T-helper 1 cell treated with Interleukin-12 subunit alpha and Interleukin-12 subunit beta and Interleukin-4 antibody, amounts not matched to agents 30 μg/mL and 1 μg/mL, for 36 hours (primary cell): Measurements from ENCODE around the gene PALMD.

Experiments used
- H3K27ac Mint-ChIP-seq: one replicate; pipeline ENCODE4 v1.8.0; 2021; ENCODE audit warnings: mild to moderate bottlenecking, mixed read lengths
- H3K27me3 Mint-ChIP-seq: one replicate; pipeline ENCODE4 v1.8.0; 2021; ENCODE audit warnings: low read depth, mixed read lengths
- H3K36me3 Mint-ChIP-seq: one replicate; pipeline ENCODE4 v1.8.0; 2021; ENCODE audit warnings: low read depth, mixed read lengths
- H3K4me1 Mint-ChIP-seq: one replicate; pipeline ENCODE4 v1.8.0; 2021; ENCODE audit warnings: low read depth, mixed read lengths
- H3K4me3 Mint-ChIP-seq: one replicate; pipeline ENCODE4 v1.8.0; 2021; ENCODE audit warnings: mild to moderate bottlenecking, moderate library complexity, mixed read lengths
- H3K9me3 Mint-ChIP-seq: one replicate; pipeline ENCODE4 v1.8.0; 2021; ENCODE audit warnings: mixed read lengths

The PALMD gene

GRCh38 chr1:99717005-99717404 is 71.1 kb downstream of the PALMD start:
- H3K4me1 Mint-ChIP-seq, result no peaks in the 10 kb centered on the region
- H3K27me3 Mint-ChIP-seq, result no peaks in the 10 kb centered on the region
- no peak overlapping the region for H3K4me3 Mint-ChIP-seq
- H3K27ac Mint-ChIP-seq, result no peak overlapping the region
- no peaks in the 10 kb centered on the region for H3K9me3 Mint-ChIP-seq
- H3K36me3 Mint-ChIP-seq, result no peaks in the 10 kb centered on the region

DNA sequence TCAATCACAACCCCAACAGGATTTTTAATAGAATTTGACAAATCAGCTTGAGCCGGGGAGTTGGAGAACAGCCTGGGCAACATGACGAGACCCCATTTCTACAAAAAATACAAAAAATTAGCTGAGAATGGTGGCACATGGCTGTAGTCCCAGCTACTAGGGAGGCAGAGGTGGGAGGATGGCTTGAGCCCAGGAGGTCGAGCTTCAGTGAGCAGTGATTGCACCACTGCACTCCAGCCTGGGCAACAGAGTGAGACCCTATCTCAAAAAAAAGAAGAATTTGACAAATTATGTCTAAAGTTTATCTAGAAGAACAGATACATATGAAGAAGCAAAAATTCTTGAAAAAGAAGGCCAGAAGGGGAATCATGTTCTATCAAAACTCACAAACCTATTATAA is 77.3 kb downstream of the PALMD start:
- no peaks in the 10 kb centered on the region for H3K36me3 Mint-ChIP-seq
- no peaks in the 10 kb centered on the region for H3K9me3 Mint-ChIP-seq
- no peaks in the 10 kb centered on the region for H3K4me1 Mint-ChIP-seq
- no peak overlapping the region for H3K4me3 Mint-ChIP-seq
- no peak overlapping the region for H3K27ac Mint-ChIP-seq
- peaks cover 9% of the 10 kb centered on the region for H3K27me3 Mint-ChIP-seq

- Mint-ChIP-seq H3K4me3 (no peak overlapping the region), H3K9me3 (no peaks in the 10 kb centered on the region), H3K36me3 (no peaks in the 10 kb centered on the region), H3K27ac (no peak overlapping the region), H3K4me1 (no peaks in the 10 kb centered on the region), H3K27me3 (peaks cover 9% of the 10 kb centered on the region)
These were observed 80.1 kb downstream of the PALMD start for GRCh38 chr1:99725996-99726395.

DNA sequence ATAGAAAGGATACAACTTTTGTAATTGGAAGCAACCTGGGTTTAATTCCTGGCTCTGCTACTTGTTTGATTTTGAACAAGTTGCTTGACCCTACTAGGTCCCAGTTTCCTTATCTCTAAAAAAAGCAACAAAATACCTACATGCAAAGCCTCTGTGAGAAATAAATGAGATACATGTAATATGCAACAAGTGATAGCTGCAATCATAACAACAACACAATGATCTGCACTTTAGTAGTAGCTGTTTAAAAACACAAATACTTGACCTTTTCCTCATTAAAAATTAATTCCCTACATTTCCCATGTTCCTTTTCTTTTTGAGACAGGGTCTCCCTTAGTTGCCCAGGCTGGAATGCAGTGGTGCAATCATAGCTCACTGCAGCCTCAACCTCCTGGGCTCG is 80.5 kb downstream of the PALMD start:
- Mint-ChIP-seq H3K27me3 (peaks cover 9% of the 10 kb centered on the region), H3K36me3 (no peaks in the 10 kb centered on the region), H3K4me1 (no peaks in the 10 kb centered on the region), H3K4me3 (no peak overlapping the region), H3K9me3 (no peaks in the 10 kb centered on the region), H3K27ac (no peak overlapping the region)

GRCh38 chr1:99726818-99727217 is 80.9 kb downstream of the PALMD start:
- Mint-ChIP-seq H3K4me3 (no peak overlapping the region), H3K27me3 (peaks cover 9% of the 10 kb centered on the region), H3K27ac (no peak overlapping the region), H3K4me1 (no peaks in the 10 kb centered on the region), H3K9me3 (no peaks in the 10 kb centered on the region), H3K36me3 (no peaks in the 10 kb centered on the region)

- H3K27ac Mint-ChIP-seq, result no peak overlapping the region
- H3K27me3 Mint-ChIP-seq, result peaks cover 9% of the 10 kb centered on the region
- H3K4me3 Mint-ChIP-seq, result no peak overlapping the region
- H3K4me1 Mint-ChIP-seq, result no peaks in the 10 kb centered on the region
- no peaks in the 10 kb centered on the region for H3K9me3 Mint-ChIP-seq
- H3K36me3 Mint-ChIP-seq, result no peaks in the 10 kb centered on the region
These were observed 81.8 kb downstream of the PALMD start for GRCh38 chr1:99727575-99728185.

- no peaks in the 10 kb centered on the region for H3K36me3 Mint-ChIP-seq
- H3K4me3 Mint-ChIP-seq, result no peak overlapping the region
- H3K27me3 Mint-ChIP-seq, result peaks cover 9% of the 10 kb centered on the region
- no peak overlapping the region for H3K27ac Mint-ChIP-seq
- H3K9me3 Mint-ChIP-seq, result no peaks in the 10 kb centered on the region
- H3K4me1 Mint-ChIP-seq, result no peaks in the 10 kb centered on the region
These were observed 82.8 kb downstream of the PALMD start for GRCh38 chr1:99728494-99729235.

DNA sequence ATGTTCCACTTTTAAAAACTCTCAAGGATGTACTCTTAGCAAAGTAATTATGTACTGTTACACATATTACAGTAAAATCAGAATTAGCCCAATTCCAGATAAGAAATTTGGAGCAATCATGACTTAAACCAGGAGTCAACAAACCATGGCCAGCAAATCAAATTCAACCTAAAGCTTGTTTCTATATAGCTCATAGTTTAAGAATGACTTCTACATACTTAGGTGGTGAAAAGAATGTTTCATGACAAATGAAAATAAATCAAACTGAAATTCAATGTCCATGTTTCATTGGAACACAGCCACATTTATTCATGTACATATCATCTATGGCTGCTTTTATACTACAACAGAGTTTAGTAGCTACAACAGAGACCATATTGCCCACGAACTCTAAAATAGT is 85.5 kb downstream of the PALMD start:
- no peak overlapping the region for H3K4me3 Mint-ChIP-seq
- no peaks in the 10 kb centered on the region for H3K4me1 Mint-ChIP-seq
- peaks cover 10% of the 10 kb centered on the region for H3K27me3 Mint-ChIP-seq
- H3K36me3 Mint-ChIP-seq, result no peaks in the 10 kb centered on the region
- no peaks in the 10 kb centered on the region for H3K9me3 Mint-ChIP-seq
- H3K27ac Mint-ChIP-seq, result no peak overlapping the region

GRCh38 chr1:99735852-99736251 is 89.9 kb downstream of the PALMD start:
- Mint-ChIP-seq H3K9me3 (no peaks in the 10 kb centered on the region), H3K4me3 (no peak overlapping the region), H3K36me3 (no peaks in the 10 kb centered on the region), H3K27ac (no peak overlapping the region), H3K4me1 (no peaks in the 10 kb centered on the region), H3K27me3 (peaks cover 10% of the 10 kb centered on the region)

DNA sequence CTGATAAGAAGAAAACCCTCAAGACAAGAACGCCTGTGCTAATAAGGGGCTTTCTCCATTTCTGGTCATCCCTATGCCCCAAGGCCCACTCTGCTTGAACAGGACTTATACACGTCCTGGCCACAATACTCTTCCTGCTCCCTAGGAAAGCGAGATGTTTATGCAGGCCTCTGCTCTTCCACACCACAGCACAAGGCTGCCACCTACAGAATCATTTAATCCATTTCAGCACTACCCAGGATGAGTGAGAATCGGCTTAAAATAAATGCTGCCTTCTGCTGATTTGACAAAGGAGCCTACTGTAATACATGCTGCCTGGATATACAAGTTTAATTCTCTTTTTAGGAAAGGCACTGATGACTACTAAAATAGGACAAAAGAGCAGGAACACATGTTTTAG is 91.1 kb downstream of the PALMD start:
- H3K4me3 Mint-ChIP-seq, result no peak overlapping the region
- no peaks in the 10 kb centered on the region for H3K4me1 Mint-ChIP-seq
- H3K36me3 Mint-ChIP-seq, result no peaks in the 10 kb centered on the region
- no peak overlapping the region for H3K27ac Mint-ChIP-seq
- no peaks in the 10 kb centered on the region for H3K9me3 Mint-ChIP-seq
- peaks cover 10% of the 10 kb centered on the region for H3K27me3 Mint-ChIP-seq

DNA sequence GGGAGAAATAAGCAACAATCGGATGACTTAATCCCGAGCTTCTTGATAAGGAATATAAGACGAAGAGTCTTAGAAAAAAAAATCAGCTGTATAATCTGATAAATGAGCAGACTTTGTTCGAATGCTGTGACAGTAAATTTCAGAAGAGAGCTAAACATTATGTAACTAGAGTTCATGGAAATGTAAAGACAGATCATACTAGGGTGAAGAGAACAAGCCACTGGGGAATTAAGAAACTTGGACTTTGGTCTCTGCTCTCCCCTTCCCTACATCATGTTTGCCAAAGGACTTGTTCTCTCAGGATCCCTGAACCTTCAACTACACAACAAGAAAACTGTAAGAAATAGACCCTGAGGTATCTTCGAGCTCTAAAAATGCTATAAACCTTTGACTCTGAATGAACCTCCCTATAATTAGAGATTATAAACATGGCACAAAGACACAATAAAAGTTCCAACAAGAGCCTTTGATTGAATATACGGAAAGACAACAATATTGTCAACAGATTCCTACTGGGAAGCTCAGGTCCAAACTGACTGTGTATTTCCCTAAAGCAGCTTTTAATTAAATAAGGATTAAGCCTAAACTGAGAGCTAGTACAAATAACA is 93.0 kb downstream of the PALMD start:
- peaks cover 3% of the 10 kb centered on the region for H3K27me3 Mint-ChIP-seq
- H3K4me1 Mint-ChIP-seq, result no peaks in the 10 kb centered on the region
- no peaks in the 10 kb centered on the region for H3K9me3 Mint-ChIP-seq

DNA sequence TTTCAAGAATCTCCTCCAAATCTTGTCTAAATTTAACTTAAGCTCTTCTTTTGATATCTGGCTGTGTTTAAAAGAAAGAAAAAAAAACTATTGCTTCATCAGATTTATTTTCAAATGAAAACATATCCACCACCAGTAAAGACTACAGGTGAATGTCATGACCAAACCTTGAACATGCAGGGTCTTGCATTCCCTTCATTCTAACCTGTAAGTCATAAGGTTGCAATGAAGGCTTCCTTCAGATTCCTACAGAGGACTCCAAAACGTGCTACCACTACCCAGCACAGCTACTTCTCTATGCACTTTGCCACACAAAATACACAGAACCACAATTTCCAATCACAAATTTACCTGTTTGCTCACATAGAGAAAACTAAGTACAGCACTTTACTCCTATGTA is 94.2 kb downstream of the PALMD start:
- H3K4me3 Mint-ChIP-seq, result no peak overlapping the region
- no peaks in the 10 kb centered on the region for H3K9me3 Mint-ChIP-seq
- no peak overlapping the region for H3K27ac Mint-ChIP-seq
- no peaks in the 10 kb centered on the region for H3K36me3 Mint-ChIP-seq
- no peaks in the 10 kb centered on the region for H3K4me1 Mint-ChIP-seq
- no peaks in the 10 kb centered on the region for H3K27me3 Mint-ChIP-seq

More for the DNA sequence above, 93.0 kb downstream of the PALMD start:
- no peaks in the 10 kb centered on the region for H3K36me3 Mint-ChIP-seq
- no peak overlapping the region for H3K4me3 Mint-ChIP-seq
- no peak overlapping the region for H3K27ac Mint-ChIP-seq
